Omental fat pad (tissue), 4 donors: ENCODE data around the gene TTC28. TPM values are rescaled to one million over a fixed set of nuclear protein-coding genes. Genes with fewer than 3 reads are reported as not detected.

Experiments
- ATAC-seq: fragments of 150-250 bp; one replicate; pipeline ENCODE4 v1.9.1; 2016; ENCODE audit warnings: mild to moderate bottlenecking, moderate library complexity; ENCODE audit not compliant: low FRiP score
- DNase-seq: peaks from one replicate; pipeline ENCODE4 v3.0.0-alpha.2; 2019; ENCODE audit warnings: low spot score
- total RNA-seq, 4 donors: library from RNA; depleted of rRNA; stranded (reverse); fragments of >200 nt; gene quantifications; one replicate each; pipeline ENCODE4 v1.1.0, GENCODE V29; 2016
- TF ChIP-seq, protein P1 (sequence below), 3 donors: fragments of 450-650 bp; IDR thresholded peaks; one replicate each; pipeline ENCODE4 v1.5.1; 2016 to 2017; ENCODE audit warnings: antibody characterized with exemption in 3 of 3, mild to moderate bottlenecking in 3 of 3, moderate library complexity in 2 of 3

The TTC28 gene
- total RNA-seq, 4 donors from 2014 or later, result 28.6 to 103 (median 50.6) TPM

DNA sequence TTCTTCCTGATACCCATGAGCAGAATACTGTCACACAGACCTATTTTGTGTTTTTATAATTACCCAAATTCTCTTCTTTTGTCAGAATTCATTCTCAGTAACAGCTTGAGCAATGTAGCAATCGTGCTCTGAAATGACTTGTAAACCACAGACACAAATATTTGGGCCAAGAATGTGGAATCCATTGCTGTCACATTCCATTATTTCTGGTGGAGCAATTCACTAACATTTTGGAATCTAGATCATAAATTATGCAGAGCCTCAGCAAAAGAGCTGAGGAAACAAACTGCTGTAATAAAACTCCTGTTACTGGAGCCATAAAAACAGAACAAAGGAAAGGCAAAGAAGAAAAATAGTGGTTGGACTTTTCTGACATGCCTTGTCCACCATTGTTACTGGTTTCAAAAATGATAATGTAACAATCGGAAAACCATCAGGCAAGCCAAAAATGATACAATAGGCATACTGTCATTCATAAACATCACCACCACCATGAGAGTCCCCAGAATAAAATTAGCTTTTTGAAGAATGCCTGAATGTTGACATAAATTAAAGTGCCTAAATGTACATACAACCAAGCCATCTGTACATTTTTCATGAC lies 537.2 kb downstream of the TTC28 start:
- DNase-seq (no peak), ATAC-seq (no peak)
- TF ChIP-seq, protein P1, sequence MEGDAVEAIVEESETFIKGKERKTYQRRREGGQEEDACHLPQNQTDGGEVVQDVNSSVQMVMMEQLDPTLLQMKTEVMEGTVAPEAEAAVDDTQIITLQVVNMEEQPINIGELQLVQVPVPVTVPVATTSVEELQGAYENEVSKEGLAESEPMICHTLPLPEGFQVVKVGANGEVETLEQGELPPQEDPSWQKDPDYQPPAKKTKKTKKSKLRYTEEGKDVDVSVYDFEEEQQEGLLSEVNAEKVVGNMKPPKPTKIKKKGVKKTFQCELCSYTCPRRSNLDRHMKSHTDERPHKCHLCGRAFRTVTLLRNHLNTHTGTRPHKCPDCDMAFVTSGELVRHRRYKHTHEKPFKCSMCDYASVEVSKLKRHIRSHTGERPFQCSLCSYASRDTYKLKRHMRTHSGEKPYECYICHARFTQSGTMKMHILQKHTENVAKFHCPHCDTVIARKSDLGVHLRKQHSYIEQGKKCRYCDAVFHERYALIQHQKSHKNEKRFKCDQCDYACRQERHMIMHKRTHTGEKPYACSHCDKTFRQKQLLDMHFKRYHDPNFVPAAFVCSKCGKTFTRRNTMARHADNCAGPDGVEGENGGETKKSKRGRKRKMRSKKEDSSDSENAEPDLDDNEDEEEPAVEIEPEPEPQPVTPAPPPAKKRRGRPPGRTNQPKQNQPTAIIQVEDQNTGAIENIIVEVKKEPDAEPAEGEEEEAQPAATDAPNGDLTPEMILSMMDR (IDR thresholded peaks at IDR 0.05), result no peak

DNA sequence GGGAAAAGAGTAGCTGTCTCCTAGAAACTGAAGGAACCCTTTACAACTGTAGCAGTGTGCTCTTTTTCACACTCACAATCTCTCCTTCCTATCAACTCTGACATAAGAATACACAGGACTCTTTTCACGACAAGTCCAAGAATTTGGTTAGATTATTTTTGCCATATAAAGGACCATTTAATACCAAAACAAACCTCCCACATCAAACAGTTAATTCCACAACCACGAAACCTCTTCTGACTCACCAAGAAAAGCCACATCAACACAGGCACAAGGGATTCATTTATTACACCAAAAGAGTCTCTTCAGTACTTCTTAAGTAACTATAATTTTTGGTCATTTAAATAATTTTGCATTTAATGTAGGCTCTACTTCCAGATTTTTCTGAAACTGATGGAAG lies 538.0 kb downstream of the TTC28 start:
- TF ChIP-seq, protein P1 (IDR thresholded peaks at IDR 0.05), result no peak
- DNase-seq, result no peak
- ATAC-seq, result no peak

DNA sequence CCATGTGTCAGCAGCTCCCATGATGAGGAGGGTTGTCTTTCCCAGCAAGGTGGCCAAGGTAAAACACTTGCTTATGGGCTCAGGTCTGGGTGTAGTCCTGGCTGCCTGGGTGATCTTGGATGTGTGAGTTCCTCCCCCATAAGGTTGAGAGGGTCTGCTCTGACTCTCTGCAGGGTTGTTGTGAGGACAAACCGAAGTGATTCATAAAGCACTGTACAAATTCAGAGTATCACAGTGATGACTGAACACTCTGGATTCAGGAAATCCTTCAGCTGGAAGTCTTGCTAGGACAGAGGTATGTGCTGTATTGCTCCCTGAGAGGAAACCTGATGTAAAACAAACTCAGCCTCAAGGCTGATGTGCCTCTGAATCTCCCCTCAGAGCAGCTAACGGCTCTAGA lies 539.7 kb downstream of the TTC28 start:
- ATAC-seq, result peak; percentile 82
- no peak for DNase-seq
- TF ChIP-seq, protein P1 (IDR thresholded peaks at IDR 0.05), result no peak

GRCh38 chr22:28139516-28139915 lies 540.1 kb downstream of the TTC28 start:
- ATAC-seq, result peak; percentile 9
- TF ChIP-seq, protein P1 (IDR thresholded peaks at IDR 0.05), result no peak
- DNase-seq, result no peak

DNA sequence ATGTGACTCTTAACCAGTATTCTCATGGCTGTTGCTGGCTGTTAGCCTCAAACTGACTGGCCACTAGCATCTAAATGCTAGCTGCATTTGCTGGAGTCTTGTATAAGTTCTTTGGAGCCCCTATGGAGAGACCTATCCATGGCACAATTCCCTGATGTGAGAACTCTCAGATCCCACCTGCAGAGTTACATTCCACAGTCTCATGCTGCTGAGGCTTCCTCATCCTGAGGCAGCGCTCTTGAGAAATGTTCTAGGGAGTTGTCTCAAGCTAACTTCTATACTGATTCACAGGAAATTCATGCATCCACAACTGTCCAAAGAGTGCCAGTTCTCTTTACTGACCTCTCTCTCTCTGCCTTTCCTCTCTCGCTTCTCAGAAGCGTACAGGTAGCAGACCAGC lies 542.6 kb downstream of the TTC28 start:
- TF ChIP-seq, protein P1 (IDR thresholded peaks at IDR 0.05), result no peak
- no peak for DNase-seq
- no peak for ATAC-seq

GRCh38 chr22:28132466-28132865 lies 547.2 kb downstream of the TTC28 start:
- TF ChIP-seq, protein P1 (IDR thresholded peaks at IDR 0.05), result no peak
- ATAC-seq (no peak), DNase-seq (no peak)

DNA sequence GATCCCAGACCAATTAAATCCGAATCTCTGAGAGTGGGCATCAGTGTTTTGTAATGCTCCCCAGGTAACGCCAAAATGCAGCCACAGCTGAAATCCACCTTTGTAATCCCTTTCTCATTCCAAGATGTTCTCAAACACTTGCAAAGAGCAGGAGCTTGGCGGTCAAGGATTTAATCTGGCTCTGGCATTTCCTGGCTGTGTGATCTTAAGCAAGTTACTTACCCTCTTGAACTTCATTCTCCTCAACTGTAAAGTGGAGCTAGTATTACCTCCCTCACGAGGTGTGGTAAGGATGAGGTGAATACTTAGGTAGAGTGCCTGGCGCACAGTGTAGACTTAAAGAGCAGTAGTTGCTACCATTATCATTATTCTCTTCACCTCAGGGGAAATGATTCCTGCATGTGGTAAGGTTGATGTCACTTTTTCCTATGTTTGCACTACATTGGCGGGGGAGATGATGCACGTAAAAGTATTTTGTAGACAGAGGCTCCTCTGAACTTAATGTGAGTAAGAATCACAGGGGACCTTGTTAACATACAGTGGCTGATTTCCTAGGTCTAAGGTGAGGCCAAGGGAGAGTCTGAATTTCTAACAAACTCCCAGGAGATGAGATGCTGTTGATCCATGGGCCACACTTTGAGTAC lies 550.2 kb downstream of the TTC28 start:
- ATAC-seq, result no peak
- TF ChIP-seq, protein P1 (IDR thresholded peaks at IDR 0.05), result no peak

More for the DNA sequence above, 550.2 kb downstream of the TTC28 start:
- no peak for DNase-seq
